Endothelial cell of umbilical vein (primary cell): ENCODE results near the gene RBFOX1.

Experiments used
- EZH2 ChIP-seq: IDR thresholded peaks from 2 replicates; pipeline ENCODE4 v1.6.1; 2012; ENCODE audit warnings: borderline replicate concordance, low read depth, mild to moderate bottlenecking, moderate library complexity, low read length, inconsistent platforms; ENCODE audit not compliant: severe bottlenecking
- POLR2A ChIP-seq: IDR thresholded peaks from 2 replicates; pipeline ENCODE4 v1.6.1; 2012; ENCODE audit warnings: low read depth, mild to moderate bottlenecking, control low read depth, low read length
- TF ChIP-seq, protein P1 (sequence below), 2 donors: IDR thresholded peaks; 1 replicate in 1 of 2; 2 replicates in 1 of 2; pipeline ENCODE4 v1.5.1; 2011; ENCODE audit warnings: low read length in 2 of 2, mild to moderate bottlenecking in 2 of 2, moderate library complexity in 2 of 2, control low read depth in 1 of 2, inconsistent platforms in 1 of 2, low read depth in 1 of 2; ENCODE audit not compliant: insufficient read depth in 1 of 2; ENCODE audit errors: extremely low read depth in 1 of 2

DNA sequence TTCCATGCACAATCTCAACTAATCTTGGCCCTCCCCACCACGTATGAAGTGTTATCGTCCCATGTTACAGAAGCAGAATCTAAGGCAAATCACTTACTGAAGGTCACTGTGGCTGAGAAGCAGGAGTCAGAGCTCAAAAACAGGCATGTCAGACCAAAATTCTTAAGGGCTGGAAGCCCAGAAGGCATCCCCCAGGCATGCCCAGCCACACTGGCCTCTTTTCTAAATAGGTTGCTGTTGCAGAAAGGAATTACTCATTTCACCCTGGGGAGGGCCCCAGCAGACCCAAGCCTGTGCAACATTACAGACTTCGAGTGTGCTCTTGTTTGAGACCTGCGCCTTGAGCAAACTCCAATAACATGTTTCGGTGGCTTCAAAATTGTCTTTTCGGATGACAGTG lies 194.1 kb downstream of the RBFOX1 start:
- TF ChIP-seq, protein P1, sequence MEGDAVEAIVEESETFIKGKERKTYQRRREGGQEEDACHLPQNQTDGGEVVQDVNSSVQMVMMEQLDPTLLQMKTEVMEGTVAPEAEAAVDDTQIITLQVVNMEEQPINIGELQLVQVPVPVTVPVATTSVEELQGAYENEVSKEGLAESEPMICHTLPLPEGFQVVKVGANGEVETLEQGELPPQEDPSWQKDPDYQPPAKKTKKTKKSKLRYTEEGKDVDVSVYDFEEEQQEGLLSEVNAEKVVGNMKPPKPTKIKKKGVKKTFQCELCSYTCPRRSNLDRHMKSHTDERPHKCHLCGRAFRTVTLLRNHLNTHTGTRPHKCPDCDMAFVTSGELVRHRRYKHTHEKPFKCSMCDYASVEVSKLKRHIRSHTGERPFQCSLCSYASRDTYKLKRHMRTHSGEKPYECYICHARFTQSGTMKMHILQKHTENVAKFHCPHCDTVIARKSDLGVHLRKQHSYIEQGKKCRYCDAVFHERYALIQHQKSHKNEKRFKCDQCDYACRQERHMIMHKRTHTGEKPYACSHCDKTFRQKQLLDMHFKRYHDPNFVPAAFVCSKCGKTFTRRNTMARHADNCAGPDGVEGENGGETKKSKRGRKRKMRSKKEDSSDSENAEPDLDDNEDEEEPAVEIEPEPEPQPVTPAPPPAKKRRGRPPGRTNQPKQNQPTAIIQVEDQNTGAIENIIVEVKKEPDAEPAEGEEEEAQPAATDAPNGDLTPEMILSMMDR (IDR thresholded peaks at IDR 0.05; ENCODE audit: extremely low read depth in 1 of 2, insufficient read depth in 1 of 2, low read depth in 1 of 2, low read length in 2 of 2): no peak
- no peak for TF ChIP-seq EZH2
- TF ChIP-seq POLR2A: no peak
